GM13977 (cell line): ENCODE measurements around the gene TEF.

Experiments
- DNase-seq: peaks from one replicate; pipeline ENCODE4 v3.0.0; 2012; ENCODE audit warnings: low spot score
- in situ Hi-C: fragments of 300-500 bp; cut with MboI; formaldehyde crosslinking; loops from one replicate; pipeline ENCODE4 v1.12.0; 2022; ENCODE audit warnings: low sequenced_read_pairs, low pct_unique_long_range_greater_than_20kb, mixed read lengths, inconsistent platforms; ENCODE audit not compliant: unreplicated experiment
- TF ChIP-seq, protein P1 (sequence below): IDR thresholded peaks from 2 replicates; pipeline ENCODE4 v1.5.1; 2012; ENCODE audit warnings: mild to moderate bottlenecking, control low read depth; ENCODE audit not compliant: insufficient read depth; ENCODE audit errors: extremely low read depth, missing control alignments

The TEF gene

DNA sequence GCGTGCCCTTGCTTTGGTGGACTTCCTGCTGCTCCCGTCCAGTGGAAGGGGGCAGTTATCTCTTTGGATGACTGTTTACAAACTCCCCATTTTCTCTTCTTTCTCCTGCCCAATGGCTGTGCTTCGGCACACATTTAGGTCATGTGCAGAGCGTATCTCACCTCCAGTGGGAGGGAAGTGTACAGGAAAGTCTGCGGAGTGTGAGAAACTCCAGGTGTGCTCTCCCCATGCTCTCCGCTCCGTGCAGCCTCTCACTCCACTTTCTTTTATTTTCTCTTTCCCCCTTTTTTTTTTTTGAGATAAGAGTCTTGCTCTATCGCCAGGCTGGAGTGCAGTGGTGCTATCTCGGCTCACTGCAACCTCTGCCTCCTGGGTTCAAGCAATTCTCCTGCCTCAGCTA, 11.9 kb upstream of the TEF start:
- in situ Hi-C loops = no loop called here

DNA sequence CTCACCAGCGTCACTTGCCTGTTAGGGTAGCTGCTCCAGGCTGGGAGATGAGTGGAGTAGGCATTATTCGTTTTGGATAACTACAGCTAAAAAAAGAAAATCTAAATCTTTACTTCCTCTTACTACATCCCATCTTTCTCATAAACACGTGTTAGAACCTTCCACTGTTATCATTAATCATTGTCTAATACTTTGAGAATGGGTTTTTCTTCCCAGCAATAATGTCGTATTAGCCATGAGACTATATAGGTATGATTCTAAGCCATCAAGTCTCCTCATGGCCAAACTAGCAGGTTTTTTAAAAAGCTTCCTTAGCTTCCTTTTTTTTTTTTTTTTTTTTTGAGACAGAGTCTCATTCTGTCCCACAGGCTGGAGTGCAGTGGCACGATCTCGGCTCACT, 3.9 kb upstream of the TEF start:
- TF ChIP-seq, protein P1, sequence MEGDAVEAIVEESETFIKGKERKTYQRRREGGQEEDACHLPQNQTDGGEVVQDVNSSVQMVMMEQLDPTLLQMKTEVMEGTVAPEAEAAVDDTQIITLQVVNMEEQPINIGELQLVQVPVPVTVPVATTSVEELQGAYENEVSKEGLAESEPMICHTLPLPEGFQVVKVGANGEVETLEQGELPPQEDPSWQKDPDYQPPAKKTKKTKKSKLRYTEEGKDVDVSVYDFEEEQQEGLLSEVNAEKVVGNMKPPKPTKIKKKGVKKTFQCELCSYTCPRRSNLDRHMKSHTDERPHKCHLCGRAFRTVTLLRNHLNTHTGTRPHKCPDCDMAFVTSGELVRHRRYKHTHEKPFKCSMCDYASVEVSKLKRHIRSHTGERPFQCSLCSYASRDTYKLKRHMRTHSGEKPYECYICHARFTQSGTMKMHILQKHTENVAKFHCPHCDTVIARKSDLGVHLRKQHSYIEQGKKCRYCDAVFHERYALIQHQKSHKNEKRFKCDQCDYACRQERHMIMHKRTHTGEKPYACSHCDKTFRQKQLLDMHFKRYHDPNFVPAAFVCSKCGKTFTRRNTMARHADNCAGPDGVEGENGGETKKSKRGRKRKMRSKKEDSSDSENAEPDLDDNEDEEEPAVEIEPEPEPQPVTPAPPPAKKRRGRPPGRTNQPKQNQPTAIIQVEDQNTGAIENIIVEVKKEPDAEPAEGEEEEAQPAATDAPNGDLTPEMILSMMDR = no peak
- in situ Hi-C loops = no loop called here
- DNase-seq = no peak

More for the DNA sequence above, 11.9 kb upstream of the TEF start:
- TF ChIP-seq, protein P1 = no peak
- no peak for DNase-seq

DNA sequence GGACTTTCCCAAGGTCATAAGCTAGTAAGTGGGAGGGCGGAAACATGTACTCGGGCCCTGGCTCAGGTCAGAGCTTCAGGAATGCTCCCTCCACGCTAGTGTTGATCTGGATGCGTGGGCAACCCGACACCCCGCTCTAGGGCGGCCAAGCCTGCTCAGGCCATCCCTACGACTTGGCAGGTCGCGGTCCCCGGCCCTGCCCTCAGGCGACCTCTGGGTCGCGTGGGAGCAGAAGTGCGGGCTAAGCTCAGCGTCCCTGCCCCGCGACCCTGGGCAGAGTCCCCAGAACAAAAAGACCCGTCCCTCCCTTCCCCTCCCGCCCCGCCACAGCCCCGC, 781 bp upstream of the TEF start:
- in situ Hi-C loops = no loop called here
- TF ChIP-seq, protein P1 = no peak
- no peak for DNase-seq

DNA sequence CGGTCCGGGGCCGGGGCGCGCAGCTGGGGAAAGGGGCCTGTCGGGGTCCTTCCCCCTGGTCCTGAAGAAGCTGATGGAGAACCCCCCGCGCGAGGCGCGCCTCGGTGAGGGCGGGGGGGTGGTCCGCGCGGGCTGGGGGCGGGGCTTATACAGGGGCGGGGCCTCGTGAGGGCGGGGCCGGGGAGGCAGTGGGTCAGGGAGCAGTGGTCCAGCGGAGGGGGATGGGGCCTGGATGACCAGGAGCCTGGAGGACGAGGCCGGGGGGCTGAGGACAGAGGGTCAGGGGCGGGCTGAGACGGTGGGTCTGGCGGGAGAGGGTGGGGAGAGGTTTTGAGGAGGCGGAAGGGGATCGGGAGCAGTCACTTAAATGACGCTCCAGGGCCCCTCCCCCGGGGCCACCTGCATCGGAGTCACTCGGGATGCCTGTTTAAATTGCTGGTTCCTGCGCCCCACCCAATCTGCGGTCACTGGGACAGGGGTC, 396 bp downstream of the TEF start:
- in situ Hi-C loops = no loop called here
- TF ChIP-seq, protein P1 = no peak
- DNase-seq = peak; percentile 88

DNA sequence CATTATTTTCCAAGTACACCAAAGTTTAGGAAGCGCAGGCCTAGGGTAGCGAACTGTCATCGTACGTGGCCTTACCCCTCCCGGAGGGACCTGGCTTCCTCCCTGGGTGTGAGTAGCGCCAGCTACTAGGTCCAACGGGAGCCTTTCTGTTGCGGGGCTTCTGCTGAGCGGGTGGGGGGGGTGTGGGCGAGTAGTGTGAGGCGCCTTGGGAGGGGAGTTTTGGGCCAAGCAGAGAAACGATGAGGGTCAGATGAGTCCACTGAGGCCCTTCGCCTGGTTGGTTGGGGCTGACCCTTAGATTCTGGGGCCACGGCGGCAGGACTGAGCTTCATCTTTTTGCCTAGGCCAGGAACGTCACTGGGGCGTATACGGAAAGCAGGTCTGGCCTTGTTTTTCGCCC, 868 bp downstream of the TEF start:
- no peak for DNase-seq
- in situ Hi-C loops = no loop called here
- TF ChIP-seq, protein P1 = no peak

DNA sequence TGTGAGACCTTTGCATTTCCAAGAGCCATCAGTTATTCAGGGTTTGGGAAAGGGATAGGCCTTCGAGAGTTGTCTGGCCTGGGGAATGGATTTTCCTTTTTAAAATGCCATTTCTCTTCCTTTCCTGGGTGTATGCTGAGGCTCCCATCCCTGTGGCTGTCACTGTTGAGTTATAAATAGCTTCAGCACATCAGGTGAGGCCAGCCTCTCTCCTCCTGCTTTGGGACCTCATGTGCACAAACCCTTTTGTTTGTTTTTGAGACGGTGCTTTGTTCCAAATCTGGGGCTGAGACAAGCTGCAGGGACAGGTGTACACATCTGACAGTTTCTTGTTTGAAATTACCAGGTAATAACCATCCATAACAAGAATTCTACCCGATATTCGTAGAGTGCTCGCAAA, 1.3 kb downstream of the TEF start:
- TF ChIP-seq, protein P1 = no peak
- in situ Hi-C loops = no loop called here
- no peak for DNase-seq

DNA sequence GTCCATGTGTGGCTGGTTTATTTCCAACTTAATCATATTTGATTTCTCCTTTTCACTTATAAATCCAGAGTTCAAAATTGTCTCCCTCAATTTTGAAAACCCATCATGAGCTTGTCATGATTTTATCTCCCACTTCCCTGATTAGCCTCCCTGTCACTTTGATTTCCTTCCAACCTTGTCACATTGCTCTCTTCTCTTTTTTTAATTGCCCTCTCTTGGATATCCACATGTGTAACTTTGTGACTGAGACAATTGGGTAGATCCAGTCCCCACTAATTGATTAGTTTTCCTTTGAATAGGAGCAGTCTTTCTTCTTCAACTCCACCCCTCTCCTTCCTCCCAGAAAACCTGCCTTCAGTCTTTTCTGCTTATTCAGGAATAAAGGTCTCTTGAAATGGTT, 2.4 kb downstream of the TEF start:
- DNase-seq = no peak
- TF ChIP-seq, protein P1 = no peak
- in situ Hi-C loops = no loop called here
